G401.6 (cell line): ENCODE measurements around the gene PICK1.
"Not testable (repeated sequence)": the region's sequence is repeated elsewhere in the genome, so short reads cannot be mapped to it uniquely, and the experiment has no call there.

Experiments
- FAIRE-seq: peaks from 2 replicates; lab custom pipeline; 2012; peaks lifted over from hg19 to GRCh38; lab: Jason Lieb, UNC

The PICK1 gene

DNA sequence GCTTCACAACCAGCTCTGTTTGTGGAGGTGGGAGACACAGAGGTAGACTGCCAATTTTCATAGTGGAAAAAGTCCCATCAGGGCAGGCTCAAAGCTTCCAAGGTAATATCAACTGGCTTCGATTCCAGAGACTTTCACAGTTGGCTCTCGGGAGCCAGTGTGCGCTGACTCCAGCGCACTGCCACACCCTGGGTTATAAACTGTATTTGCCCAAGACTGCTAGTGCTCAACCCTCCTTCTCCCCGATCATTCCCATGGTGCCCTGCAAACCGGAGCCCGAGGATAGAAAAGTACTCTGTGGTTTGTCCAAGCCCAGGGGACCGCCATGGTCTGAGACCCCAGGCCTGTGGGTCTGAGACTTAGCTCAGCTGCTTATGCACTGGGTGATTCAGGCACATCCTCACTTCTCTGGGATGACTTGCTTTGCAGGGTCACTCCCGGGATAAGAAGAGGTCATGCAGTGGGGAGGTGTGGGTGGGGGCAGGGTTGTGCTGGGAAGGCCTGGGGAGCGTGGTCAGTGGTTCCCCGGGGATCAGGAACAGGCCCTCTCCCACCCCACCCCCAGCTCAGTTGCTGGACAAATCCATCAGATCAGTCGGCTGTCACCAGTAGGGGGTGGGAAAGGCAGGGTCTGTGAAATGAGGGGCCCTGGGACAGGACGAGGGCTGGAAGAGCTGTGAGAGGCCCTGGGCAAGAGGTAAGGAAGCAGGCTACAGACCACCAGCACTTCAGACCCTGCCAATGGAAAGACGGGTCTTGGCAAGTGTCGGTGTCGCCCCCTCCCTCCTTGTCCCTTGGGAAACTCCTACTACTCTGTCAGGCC is 26.7 kb upstream of the PICK1 start:
- no peak for FAIRE-seq

DNA sequence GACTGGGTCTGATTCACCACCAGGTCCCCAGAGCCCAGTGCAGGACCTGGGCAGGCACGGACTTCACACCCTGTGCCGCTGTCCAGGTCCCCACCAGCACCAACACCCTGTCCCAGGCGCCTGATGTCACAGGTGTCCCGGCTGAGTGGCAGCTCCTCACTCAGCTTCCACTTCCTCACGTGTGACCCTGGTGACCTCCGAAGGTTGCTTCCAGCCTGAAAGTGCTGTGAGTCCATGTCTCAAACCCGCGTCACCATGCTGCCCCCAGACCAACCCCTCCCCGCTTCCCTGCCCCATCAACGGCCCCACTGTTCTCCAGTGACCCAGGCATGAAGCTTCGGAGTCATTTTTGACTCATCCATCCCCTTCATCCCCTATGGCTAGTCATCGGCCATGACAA is 25.7 kb upstream of the PICK1 start:
- FAIRE-seq: no peak

DNA sequence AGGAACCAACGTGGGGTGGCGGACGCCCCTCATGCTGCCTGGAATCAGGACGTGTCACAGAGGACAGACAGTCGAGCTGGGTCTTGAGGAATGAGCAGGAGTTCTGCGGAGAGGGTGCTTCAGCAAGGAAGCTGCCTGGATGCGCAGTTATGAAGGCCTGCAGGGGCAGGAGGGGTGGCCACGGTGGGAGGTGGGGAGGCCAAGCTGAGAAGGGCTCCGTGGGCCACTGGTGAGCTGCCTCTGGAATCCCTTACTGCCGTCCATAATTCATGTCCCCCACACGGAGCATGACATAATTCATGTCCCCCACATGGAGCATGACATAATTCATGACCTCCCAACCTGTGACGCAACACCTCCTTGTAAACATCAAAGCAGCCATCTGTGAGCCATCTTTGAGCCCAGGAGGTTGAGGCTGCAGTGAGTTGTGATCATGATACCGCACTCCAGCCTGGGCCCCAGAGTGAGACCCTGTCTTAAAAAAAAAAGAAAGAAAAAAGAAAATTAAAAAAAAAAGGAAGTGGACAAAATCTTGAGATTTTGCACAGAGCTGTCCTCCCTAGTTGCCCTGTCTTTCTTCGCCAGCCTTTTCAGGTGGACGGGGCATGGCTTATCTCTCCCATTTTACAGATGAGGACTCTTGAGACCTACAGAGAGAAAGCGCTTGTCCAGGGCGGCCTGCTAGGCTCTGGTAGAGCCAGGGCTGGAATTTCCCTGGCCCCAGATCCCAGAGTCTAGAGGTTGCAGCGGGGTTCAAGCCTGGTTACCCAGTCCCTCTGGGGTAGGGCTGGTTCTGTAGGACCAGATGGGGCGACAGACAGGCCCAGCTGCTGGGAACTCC is 24.3 kb upstream of the PICK1 start:
- FAIRE-seq: no peak

DNA sequence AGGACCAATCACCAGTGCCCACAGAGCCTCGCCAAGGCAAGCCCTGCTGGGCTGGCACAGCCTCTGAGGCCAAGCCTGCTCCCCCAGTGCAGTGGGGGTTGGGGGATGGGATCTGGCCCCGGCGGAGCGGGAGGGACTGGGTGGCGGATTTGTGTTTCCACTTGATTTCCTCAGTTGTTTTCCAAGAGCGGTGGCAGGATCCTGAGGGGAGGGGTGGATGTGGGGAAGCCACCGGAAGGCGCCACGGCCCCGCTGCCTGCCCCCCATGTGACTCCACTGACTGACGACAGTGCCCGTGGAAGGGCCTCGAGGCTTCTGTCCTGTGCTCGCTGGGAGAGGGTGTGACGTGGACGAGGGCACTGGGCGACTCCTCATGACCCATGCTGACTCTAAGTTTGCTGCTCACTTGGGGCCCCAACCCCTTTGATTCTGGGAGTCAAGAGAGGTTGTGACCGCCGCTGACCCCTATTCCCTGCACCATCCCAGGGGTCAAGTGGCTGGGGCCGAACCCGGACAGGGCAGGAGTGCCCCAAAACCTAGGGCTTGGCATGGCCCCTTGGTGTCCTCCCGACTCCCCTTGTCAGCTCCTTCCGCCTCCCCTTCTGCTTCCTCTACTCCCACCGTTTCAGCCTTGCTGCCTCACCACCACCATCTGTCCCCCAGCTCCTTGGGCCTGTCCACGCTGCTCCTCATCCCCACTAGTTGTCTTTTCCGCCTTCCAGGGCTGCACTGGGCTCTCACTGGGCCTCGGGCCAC is 23.5 kb upstream of the PICK1 start:
- FAIRE-seq: no peak

DNA sequence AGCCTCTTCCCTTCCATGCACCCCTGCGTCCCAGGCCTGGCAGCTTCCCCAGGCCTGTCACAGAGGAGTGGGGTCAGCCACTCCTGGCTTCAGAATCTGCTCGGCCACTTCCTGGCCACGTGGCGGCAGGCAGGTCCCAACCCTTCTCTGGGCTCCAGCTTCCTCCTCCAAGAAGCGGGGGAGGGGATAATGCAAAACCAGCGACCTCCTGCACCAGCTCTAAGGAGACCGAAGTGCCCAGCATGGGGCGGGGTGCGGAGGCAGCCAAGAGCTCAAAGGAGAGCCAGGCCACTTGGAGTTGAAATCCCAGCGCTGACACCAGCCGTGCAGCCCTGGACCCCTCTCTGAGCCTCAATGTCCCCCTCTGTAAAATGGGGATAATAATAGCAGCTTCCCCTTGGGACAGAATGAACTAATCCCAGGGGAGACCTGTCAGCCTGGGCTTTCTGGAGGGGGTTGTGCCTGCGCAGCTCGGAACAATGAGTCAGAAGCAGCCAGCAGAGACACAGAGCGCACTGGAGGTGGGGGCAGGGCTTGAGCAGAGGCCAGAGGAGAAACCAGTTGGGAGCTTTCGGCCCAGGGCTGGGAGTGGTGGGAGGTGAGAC is 22.8 kb upstream of the PICK1 start:
- FAIRE-seq: no peak

DNA sequence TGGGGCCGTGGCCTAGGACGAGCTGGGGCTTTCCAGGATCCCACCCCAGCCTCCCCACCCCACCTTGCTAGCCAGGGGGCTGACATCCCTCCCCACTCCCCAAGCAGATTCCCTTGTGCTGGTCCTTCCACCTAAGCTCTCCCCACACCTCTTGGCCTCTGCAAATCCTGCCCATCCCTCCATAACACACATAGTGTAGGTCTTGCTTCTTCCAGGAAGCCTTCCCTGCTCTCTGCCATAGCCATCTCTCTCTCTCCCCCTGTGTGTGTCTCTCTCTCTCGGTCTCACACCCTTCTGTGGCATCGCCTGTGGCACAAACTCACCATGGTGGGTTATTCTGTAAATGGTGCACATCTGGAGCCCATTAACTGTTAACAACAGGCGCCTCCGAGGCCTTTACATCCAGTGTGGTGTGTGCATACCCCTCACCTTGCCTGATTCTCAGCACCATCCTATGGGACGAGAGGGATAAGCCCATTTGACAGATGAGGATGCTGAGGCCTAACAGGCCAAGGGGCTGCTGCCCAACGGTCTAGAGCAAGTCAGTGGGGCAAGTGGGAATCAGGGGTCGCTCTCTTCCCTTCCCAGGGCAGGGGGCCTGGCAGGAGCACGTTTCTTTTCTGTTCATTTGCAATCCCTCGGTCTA is 22.2 kb upstream of the PICK1 start:
- no peak for FAIRE-seq

DNA sequence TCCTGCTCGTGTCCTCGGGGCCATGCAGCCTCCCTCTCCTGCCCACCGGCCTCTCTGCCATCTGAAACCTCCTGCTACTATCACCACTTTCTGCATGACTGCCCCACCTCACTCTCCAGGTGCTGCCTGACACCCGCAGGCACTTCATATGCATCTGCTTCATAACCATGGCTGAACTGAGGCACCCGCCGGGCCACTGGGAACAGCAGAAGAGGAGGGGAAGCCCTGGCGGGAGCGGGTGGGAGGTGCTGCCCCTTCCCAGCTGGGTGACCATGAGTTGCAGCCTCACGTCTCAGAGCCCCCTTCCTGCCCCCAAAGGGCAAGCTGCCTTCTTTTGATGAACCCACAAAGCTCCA is 21.7 kb upstream of the PICK1 start:
- no peak for FAIRE-seq

DNA sequence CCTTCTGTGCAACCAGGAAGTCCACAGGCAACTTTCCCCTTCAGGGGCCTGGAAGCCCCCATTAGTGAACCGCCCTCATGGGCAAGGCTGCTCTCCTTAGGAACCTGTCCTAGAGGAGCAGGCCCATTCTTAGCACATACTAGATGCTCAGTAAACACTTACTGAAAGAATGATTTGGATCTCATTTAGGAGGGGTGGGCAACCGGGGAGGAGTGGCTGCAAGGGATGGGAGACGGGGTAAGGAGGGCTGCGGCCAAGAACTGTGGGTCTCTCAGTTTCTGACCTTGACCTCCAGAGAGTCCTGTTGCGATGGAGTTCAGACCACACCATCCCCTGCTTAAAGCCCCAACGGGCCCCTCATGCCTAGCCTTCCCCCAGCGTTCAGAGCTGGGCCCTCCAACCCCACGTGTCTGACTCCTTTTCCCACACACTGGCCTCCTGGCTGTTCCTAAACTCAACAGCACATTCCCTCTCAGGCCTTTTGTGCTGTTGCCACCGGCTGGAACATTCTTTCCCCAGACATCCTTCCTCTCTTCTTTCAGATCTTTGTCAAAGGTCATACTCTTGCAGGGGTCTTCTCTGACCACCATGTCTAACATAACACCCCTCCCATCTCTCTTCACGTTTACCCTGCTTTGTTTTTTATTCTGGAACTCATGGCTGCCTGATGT is 20.7 kb upstream of the PICK1 start:
- FAIRE-seq: no peak

DNA sequence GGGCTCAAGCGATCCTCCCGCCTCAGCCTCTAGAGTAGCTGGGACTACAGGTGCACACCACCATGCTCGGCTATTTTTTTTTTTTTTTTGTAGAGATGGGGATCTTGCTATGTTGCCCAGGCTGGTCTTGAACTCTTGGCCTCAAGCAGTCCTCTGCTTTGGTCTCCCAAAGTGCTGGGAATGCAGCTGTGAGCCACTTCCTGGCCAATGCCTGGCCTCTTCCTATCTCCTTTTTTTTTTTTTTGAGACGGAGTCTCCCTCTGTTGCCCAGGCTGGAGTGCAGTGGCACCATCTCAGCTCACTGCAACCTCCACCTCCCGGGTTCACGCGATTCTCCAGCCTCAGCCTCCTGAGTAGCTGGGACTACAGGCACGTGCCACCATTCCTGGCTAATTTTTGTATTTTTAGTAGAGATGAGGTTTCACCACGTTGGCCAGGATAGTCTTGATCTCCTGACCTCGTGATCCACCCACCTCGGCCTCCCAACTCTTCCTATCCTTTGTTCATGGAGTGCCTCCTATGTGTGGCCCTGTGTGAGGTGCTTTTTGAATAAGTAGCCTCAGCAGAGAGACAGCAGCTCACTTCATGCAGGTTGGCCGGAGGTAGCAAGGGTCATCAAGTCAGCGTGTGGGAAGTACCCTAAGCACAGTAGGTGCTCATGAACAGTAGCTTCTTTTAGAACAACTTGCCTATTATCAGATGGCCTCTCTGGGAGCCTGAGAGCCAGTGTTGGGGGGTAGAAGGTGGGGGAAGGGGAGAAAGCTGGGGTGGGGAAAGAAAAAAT is 19.6 kb upstream of the PICK1 start:
- not testable (repeated sequence) for FAIRE-seq

DNA sequence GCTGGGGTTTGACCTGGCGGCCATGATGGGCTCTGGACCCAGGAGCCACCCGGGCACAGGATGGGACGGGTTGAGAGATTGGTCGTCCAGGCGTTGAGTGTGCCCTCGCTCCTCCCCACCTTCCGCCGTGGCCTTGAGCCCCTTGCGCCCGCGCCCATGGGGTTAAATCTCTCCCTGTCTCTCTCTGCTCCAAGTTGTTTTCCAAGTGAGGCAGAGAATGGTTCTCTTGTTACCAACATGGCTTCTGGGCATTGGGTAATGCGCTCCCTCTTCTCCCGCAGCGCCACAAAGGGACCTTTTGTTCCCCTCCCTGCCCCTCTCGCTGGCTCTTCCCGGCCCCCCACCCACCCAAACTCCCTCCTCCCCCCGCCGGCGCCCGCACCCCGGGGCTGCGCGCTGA is 18.8 kb upstream of the PICK1 start:
- FAIRE-seq: no peak

DNA sequence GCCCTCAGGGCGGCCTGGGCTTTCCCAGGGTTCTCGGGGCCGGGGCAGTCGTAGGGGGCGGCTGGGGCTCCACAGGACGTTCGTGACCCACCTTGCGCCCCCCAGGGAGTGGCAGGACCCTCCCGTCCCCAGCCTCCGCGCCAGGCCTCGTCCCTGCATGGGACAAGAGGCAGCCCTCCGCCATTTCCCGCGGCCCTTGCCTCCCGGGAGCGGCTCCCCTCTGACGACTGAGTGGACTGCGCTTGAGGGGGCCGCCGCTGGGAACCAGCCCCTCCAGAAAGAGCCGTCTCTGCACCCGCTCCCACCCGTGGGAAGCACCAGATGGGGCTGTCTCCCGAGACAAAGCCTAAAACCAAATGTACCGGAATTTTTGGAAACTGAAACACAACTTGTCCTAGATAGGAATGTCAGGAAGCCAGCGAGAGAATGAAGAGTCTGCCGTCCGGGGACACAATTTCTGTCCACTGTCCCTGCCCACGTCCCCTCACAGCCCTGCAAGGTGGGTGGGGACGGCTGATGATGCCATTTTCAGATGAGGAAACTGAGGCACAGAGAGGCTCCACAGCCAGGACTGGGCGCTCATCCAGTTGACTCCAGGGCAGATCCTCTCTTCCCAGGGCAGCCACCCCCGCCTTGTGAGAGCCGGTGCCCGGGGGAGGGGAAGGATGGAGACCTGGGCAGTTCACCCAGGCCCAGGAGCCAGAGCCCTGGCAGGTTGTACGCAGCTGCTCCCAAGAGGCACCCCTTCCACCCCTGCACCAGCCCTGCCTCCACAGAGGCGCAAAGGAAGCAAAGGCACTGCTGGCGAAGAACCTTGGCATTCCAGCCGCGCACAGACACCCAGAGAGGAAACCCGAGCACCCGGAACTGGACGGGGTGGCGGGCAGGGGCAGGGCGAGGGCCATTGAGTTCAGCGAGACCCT is 18.1 kb upstream of the PICK1 start:
- no peak for FAIRE-seq

DNA sequence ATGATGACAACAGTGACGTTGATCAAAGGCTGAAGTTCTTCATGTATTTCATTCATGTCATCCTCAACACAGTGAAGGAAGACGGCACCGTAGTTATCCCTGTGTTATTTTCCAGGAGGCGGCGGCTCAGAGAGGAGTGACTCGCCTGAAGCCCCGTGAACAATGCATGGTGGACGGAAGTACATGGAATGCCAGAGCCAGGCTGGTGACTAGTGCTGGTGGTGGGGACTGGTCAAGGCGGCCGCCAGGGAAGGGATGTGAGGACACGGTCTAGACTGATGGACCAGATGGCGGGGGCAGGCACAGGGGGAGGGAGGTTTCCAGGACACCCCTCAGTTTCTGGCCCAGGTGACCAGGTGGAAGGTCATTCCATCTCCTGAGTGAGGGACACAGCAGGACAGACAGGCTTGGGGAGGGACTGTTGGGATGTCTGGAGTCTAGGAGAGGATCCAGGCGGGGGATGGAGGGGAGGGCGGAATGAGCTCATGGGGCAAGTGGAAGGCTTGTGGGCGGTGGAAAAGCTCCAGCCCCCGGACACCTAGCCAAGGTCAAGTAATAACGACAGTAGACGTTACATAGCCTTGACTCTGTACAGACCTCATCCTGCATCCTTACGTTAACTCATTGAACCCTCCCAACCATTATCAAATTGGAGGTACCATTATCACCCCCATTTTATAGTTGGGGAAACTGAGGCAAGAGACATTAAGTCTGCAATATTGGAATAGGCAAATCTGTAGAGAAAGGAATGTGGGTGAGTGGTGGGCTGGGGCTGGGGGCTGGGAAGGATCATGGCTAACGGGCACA is 16.0 kb upstream of the PICK1 start:
- FAIRE-seq: no peak

DNA sequence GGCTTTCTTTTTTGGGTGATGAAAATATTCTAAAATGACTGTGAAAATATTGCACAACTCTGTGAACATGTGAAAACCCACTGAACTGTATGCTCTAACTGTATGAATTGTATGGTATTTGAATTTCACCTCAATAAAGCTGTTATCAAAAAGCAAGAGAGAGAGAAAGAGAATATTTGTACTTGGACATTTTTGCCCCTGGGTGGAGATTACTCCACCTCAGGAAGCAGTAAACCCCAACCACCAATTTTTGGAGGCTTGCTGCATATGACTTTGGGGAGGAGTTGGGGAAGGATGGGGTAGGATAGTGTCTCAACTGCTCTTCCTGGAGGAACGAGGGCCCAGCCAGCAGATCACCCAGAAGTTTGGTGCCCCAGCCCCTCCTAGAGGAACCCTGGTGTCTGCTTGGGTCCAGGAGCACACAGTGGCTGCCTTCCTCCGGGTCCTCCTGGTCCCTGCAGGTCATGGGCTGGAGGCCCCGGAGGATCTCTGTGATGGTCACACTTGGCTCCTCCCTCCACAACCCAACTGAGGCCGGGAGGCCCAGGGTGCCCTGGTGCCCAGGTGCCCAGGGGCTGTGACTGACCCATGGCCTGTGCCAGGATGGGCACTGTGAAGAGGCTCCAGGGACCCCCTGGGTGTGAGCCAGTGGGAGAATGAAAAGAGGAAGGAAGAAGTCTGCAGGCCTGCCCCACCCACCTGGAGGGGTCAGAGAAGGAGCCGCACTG is 15.3 kb upstream of the PICK1 start:
- no peak for FAIRE-seq

DNA sequence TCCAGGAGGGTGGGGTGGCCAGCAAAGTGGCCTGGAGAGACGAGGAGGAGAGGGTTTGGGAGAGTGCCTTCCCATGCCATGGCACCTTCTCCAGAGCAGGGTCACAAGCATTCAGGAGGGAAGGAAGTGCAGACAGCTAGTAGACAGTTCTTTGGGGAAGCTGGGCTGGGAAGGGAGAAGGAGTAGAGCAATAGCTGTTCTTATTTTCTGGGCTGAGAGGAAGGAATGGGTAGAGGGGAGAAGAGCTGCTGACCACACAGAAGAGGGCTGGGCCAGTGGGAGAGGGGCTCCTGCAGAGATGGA is 14.8 kb upstream of the PICK1 start:
- FAIRE-seq: no peak

DNA sequence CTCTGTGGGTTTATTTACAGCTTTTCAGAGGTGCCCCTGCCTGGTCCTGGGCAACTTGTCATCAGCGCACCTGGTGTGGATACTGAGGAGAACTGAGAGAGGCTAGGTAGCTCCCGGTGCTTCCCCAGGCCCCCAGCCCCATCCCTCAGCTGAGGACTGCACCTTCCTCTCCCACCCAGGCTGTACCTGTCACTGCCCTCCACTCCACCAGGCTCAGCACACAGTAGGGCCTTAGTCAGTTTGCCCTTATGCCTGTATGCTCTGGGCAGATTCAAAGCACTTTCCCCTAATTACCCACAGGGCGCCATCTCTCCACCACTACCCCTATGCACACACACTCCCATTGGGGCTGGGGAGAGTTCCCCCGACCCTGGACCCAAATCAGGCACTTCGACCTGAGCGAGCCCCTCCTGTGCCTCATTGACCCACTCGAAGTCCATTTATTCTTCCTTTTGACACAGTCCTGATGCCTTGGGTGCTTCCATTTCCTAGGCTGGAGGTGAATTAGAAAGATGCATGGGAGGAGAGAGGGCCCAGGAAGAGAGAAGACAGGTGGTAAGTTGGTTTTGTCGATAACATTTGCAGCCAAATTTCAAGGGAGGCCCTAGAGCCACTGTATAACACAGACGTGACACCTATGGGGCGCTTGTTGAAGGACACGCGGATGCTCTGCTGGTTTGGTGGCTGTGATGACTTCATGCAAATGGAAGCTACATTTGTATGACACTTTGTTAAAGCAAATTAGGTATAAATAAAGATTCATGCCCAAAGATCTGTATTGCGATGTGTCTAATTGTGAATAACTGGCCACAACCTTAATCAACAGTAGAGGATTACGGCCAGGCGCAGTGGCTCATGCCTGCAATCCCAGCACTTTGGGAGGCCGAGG is 13.8 kb upstream of the PICK1 start:
- no peak for FAIRE-seq

DNA sequence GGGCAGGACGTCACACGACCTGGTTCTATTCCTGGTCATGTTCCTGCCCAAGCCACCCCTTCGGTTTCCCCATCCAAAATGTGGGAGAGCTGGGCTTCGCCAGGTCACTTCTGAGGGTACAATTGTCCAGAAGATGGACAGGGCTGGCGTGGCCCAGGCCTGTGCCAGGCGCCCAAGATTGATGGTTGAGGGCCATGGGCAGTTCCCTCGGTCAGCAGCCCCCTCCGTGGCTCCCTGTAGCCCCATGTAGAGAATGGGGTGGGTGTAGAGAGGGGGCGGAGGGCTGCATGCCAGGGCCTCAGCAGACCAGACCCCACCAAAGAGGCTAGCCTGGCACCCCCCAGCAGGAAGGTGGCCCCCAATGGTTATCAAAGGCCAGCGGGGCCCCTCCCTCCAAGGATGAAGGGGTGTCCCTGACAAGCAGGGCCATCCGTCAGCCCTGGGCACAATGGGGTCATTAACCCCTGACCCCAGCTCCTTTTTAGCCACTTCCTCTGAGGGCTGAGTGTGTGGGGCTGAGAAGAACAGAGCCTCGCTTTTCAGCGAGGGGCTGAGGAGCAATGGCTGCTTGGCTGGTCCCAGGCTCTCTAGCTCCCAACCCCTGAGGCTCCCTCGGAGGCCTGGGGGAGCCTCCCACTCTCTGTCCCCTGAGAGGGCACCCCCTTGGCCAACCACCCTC is 11.0 kb upstream of the PICK1 start:
- no peak for FAIRE-seq
